Endothelial cell of umbilical vein (primary cell): ENCODE data around the gene PLB1. TPM values are rescaled to one million over a fixed set of nuclear protein-coding genes. Genes with fewer than 3 reads are reported as not detected.

Source experiments
- BruUV-seq: library from RNA; stranded (reverse); fragments of 400-500 nt; replicated peaks from 2 replicates; lab custom pipeline; 2021; lab: Mats Ljungman, UMichigan
- CTCF ChIA-PET: fragments of 300-600, 350-600 bp; sonication (Branson Sonifier 250); formaldehyde crosslinking; loops from one replicate; lab custom pipeline; 2021; ENCODE audit warnings: antibody characterized with exemption, inconsistent platforms; lab: Charles Lee
- POLR2A ChIA-PET: fragments of 300-600, 350-600 bp; sonication (Branson Sonifier 250); formaldehyde crosslinking; loops from one replicate; lab custom pipeline; 2021; ENCODE audit warnings: antibody characterized with exemption, inconsistent platforms; lab: Charles Lee
- DNase-seq: peaks from one replicate; pipeline ENCODE4 v3.0.0-alpha.2; 2011; ENCODE audit warnings: low read depth, low spot score
- FAIRE-seq: peaks from 2 replicates; lab custom pipeline; 2011; peaks lifted over from hg19 to GRCh38; lab: Jason Lieb, UNC
- H2AFZ ChIP-seq: 2 replicates; pipeline ENCODE4 v1.6.0; 2012; ENCODE audit warnings: low read depth, low read length, control low read depth, inconsistent platforms
- H3K27ac ChIP-seq: 2 replicates; pipeline ENCODE4 v1.5.1; 2011; ENCODE audit warnings: low read depth, mild to moderate bottlenecking, control low read depth, low read length, moderate library complexity; ENCODE audit not compliant: insufficient read depth
- H3K27me3 ChIP-seq, 2 experiments: 2 replicates each; pipeline versions ENCODE4 v1.6.0 to v1.6.1; 2011; ENCODE audit warnings: low read length in 2 of 2, mixed read lengths in 1 of 2; ENCODE audit not compliant: control insufficient read depth in 2 of 2, insufficient read depth in 2 of 2
- H3K36me3 ChIP-seq, 2 experiments: 2 replicates in 1 of 2; 3 replicates in 1 of 2; pipeline ENCODE4 v1.5.1; 2011; ENCODE audit warnings: low read length in 2 of 2, mild to moderate bottlenecking in 1 of 2, moderate library complexity in 1 of 2; ENCODE audit not compliant: control insufficient read depth in 2 of 2, insufficient read depth in 2 of 2; ENCODE audit errors: extremely low read depth in 1 of 2
- H3K4me1 ChIP-seq: 3 replicates; pipeline ENCODE4 v1.5.1; 2011; ENCODE audit warnings: mild to moderate bottlenecking, low read length; ENCODE audit not compliant: control insufficient read depth, insufficient read depth; ENCODE audit errors: extremely low read depth
- H3K4me2 ChIP-seq: 2 replicates; pipeline ENCODE4 v1.6.1; 2011; ENCODE audit warnings: low read length, control low read depth, mixed read lengths; ENCODE audit not compliant: insufficient read depth
- H3K4me3 ChIP-seq, 3 experiments: fragments of 200-600 bp in 1 of 3; sonication (generic), shearing (Covaris generic) in 1 of 3; replicated peaks in 1 of 3; 2 replicates each; pipeline ENCODE4 v1.5.1; 2011 to 2016; ENCODE audit warnings: control low read depth in 3 of 3, low read length in 3 of 3, mild to moderate bottlenecking in 2 of 3, inconsistent platforms in 1 of 3, low read depth in 1 of 3, moderate library complexity in 1 of 3; ENCODE audit not compliant: insufficient read depth in 1 of 3
- H3K79me2 ChIP-seq: 2 replicates; pipeline ENCODE4 v1.6.0; 2012; ENCODE audit warnings: low read length, inconsistent platforms; ENCODE audit not compliant: control insufficient read depth, insufficient read depth
- H3K9ac ChIP-seq: replicated peaks from 2 replicates; pipeline ENCODE3; 2011; ENCODE audit warnings: low read length, control low read depth; ENCODE audit not compliant: insufficient read depth; ENCODE audit errors: extremely low read depth
- H3K9me1 ChIP-seq: replicated peaks from 3 replicates; pipeline ENCODE4 v1.6.0; 2011; ENCODE audit warnings: mild to moderate bottlenecking, low read length; ENCODE audit not compliant: control insufficient read depth, insufficient read depth; ENCODE audit errors: extremely low read depth
- H3K9me3 ChIP-seq: replicated peaks from 2 replicates; pipeline ENCODE4 v1.5.1; 2012; ENCODE audit warnings: low read length, inconsistent platforms; ENCODE audit not compliant: control insufficient read depth, insufficient read depth
- H4K20me1 ChIP-seq: replicated peaks from 2 replicates; pipeline ENCODE3; 2011; ENCODE audit warnings: mild to moderate bottlenecking, low read length; ENCODE audit not compliant: control insufficient read depth, insufficient read depth; ENCODE audit errors: extremely low read depth
- EZH2 ChIP-seq: IDR thresholded peaks from 2 replicates; pipeline ENCODE4 v1.6.1; 2012; ENCODE audit warnings: borderline replicate concordance, low read depth, mild to moderate bottlenecking, moderate library complexity, low read length, inconsistent platforms; ENCODE audit not compliant: severe bottlenecking
- FOS ChIP-seq: IDR thresholded peaks from 2 replicates; pipeline ENCODE4 v1.6.1; 2011; ENCODE audit warnings: mild to moderate bottlenecking, low read length, moderate library complexity, borderline replicate concordance; ENCODE audit not compliant: insufficient read depth
- GATA2 ChIP-seq: IDR thresholded peaks from 2 replicates; pipeline ENCODE4 v1.7.0; 2011; ENCODE audit warnings: low read depth, mild to moderate bottlenecking, moderate library complexity, mixed read lengths, low read length; ENCODE audit not compliant: insufficient read length, insufficient read depth
- JUN ChIP-seq: IDR thresholded peaks from 2 replicates; pipeline ENCODE4 v1.6.1; 2011; ENCODE audit warnings: borderline replicate concordance, low read depth; ENCODE audit not compliant: insufficient read length, insufficient read depth
- MYC ChIP-seq: IDR thresholded peaks from one replicate; pipeline ENCODE4 v1.6.1; 2011; ENCODE audit warnings: mild to moderate bottlenecking, low read depth, low read length
- POLR2A ChIP-seq: IDR thresholded peaks from 2 replicates; pipeline ENCODE4 v1.6.1; 2012; ENCODE audit warnings: low read depth, mild to moderate bottlenecking, control low read depth, low read length
- POLR2AphosphoS5 ChIP-seq: IDR thresholded peaks from 2 replicates; pipeline ENCODE4 v1.6.1; 2012; ENCODE audit warnings: low read depth, mild to moderate bottlenecking, control low read depth, low read length, moderate library complexity; ENCODE audit not compliant: insufficient read depth
- dilution Hi-C: fragments of 300-500 bp; cut with MboI; formaldehyde crosslinking; loops from one replicate; pipeline ENCODE4 v1.15.0; 2019; ENCODE audit warnings: low sequenced_read_pairs; ENCODE audit not compliant: extremely low pct_ligation_motif_present
- intact Hi-C: fragments of 100-400 bp; cut with micrococcal nuclease; formaldehyde crosslinking; loops from one replicate; pipeline ENCODE4 v1.10.0; 2022
- polyA plus RNA-seq, 4 experiments: library from polyadenylated mRNA; depleted of rRNA in 3 of 4; stranded (reverse) in 3 of 4; unstranded in 1 of 4; fragments of >200 nt; gene quantifications; 2 replicates each; pipeline versions ENCODE4 v1.2.1 to v1.2.3, GENCODE V29; 2011 to 2012; ENCODE audit warnings: missing spikeins in 1 of 4
- total RNA-seq: library from RNA; stranded (reverse); gene quantifications from 2 replicates; pipeline ENCODE4 v1.2.3, GENCODE V29; 2021
- TF ChIP-seq, protein P1 (sequence below), 2 donors: IDR thresholded peaks; 1 replicate in 1 of 2; 2 replicates in 1 of 2; pipeline ENCODE4 v1.5.1; 2011; ENCODE audit warnings: low read length in 2 of 2, mild to moderate bottlenecking in 2 of 2, moderate library complexity in 2 of 2, control low read depth in 1 of 2, inconsistent platforms in 1 of 2, low read depth in 1 of 2; ENCODE audit not compliant: insufficient read depth in 1 of 2; ENCODE audit errors: extremely low read depth in 1 of 2
- TF ChIP-seq, protein P2 (sequence below): IDR thresholded peaks from 2 replicates; pipeline ENCODE4 v1.6.1; 2011; ENCODE audit not compliant: insufficient read depth, insufficient read length

Gene PLB1
- total and polyA plus RNA-seq, 2 donors (not counting 3 experiments of a cell fraction or from before 2014, with no cell fraction given): 0.75 to 0.80 TPM

DNA sequence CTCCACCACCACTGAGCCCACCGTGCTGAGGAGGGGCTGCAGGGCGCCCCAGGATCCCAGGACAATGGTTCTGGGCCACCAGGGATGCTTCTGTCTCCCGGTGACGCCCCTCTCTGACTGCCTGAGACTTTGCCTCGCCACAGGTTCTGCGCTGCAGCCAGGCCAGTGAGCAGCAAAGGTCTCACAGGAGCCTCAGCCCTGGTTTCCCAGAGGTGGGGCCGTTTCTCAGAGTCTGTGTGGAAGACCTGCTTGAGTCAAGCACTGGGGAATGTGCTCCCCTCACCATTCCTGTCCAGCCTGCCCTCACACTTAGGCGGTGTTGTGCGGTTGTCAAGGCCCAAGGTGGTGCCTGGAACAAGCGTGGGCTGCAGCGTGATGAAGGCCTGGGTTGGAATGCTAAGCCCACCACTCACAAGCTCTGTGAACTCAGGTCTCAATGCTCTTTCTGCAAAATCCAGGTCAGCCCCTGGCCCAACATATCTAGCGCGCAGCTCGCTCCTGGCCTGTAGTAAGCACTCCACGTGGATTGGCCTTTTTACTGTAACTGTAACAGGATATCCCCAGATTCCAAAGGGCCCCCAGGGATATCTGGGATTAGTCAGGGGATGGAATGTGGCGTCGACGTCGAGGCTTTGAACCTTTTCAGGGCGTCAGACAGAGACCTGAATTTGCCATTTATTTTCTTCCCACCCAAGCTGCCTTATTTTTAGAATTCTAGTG lies 47.6 kb downstream of the PLB1 start:
- DNase-seq: no peak
- CTCF ChIA-PET: no interaction called here
- FAIRE-seq: no peak
- Histone ChIP-seq H3K36me3 (no peaks in the 10 kb centered on the region), H2AFZ (no peak overlapping the region), H3K27me3 (no peaks in the 10 kb centered on the region), H3K4me3 (no peak overlapping the region), H3K9ac (no peak overlapping the region), H3K79me2 (no peaks in the 10 kb centered on the region), H3K27ac (no peak overlapping the region), H3K4me1 (peaks cover 13% of the 10 kb centered on the region), H3K4me2 (no peak overlapping the region), H3K9me1 (no peaks in the 10 kb centered on the region), H4K20me1 (no peaks in the 10 kb centered on the region), H3K9me3 (no peaks in the 10 kb centered on the region)
- POLR2A ChIA-PET: no interaction called here
- BruUV-seq: no TSS peak
- TF ChIP-seq, protein P1, sequence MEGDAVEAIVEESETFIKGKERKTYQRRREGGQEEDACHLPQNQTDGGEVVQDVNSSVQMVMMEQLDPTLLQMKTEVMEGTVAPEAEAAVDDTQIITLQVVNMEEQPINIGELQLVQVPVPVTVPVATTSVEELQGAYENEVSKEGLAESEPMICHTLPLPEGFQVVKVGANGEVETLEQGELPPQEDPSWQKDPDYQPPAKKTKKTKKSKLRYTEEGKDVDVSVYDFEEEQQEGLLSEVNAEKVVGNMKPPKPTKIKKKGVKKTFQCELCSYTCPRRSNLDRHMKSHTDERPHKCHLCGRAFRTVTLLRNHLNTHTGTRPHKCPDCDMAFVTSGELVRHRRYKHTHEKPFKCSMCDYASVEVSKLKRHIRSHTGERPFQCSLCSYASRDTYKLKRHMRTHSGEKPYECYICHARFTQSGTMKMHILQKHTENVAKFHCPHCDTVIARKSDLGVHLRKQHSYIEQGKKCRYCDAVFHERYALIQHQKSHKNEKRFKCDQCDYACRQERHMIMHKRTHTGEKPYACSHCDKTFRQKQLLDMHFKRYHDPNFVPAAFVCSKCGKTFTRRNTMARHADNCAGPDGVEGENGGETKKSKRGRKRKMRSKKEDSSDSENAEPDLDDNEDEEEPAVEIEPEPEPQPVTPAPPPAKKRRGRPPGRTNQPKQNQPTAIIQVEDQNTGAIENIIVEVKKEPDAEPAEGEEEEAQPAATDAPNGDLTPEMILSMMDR (IDR thresholded peaks at IDR 0.05; ENCODE audit: extremely low read depth in 1 of 2, insufficient read depth in 1 of 2, low read depth in 1 of 2, low read length in 2 of 2): no peak
- no peak for TF ChIP-seq GATA2
- TF ChIP-seq POLR2AphosphoS5: no peak
- TF ChIP-seq POLR2A: no peak
- no peak for TF ChIP-seq EZH2
- TF ChIP-seq FOS: no peak
- TF ChIP-seq, protein P2, sequence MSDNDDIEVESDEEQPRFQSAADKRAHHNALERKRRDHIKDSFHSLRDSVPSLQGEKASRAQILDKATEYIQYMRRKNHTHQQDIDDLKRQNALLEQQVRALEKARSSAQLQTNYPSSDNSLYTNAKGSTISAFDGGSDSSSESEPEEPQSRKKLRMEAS: no peak
- TF ChIP-seq MYC: no peak
- TF ChIP-seq JUN: no peak
- dilution Hi-C loops: no loop called here
- intact Hi-C loops: no loop called here
